Measurements from ENCODE around the gene CDH13.

CDH13 gene

GRCh38 chr16:82629441-82630027 lies 2.8 kb downstream of the CDH13 start:
- DNase-seq = no peak

GRCh38 chr16:82630219-82630618 lies 3.5 kb downstream of the CDH13 start:
- no peak for DNase-seq

- no peak for DNase-seq
Measured at GRCh38 chr16:82630688-82631087, 3.9 kb downstream of the CDH13 start.

- DNase-seq = no peak
Measured at GRCh38 chr16:82631701-82632685, 5.2 kb downstream of the CDH13 start.

GRCh38 chr16:82633964-82634600 lies 7.3 kb downstream of the CDH13 start:
- DNase-seq = no peak

- no peak for DNase-seq
Measured at GRCh38 chr16:82634955-82635610, 8.3 kb downstream of the CDH13 start.

- DNase-seq = no peak
Measured at GRCh38 chr16:82636485-82636884, 9.7 kb downstream of the CDH13 start.

GRCh38 chr16:82636958-82637357 lies 10.2 kb downstream of the CDH13 start:
- DNase-seq = no peak

- no peak for DNase-seq
Measured at GRCh38 chr16:82638095-82638798, 11.5 kb downstream of the CDH13 start.

- DNase-seq = no peak
Measured at GRCh38 chr16:82639263-82639662, 12.5 kb downstream of the CDH13 start.

- peak; percentile 26 to 62 (median 31) for DNase-seq
Measured at GRCh38 chr16:82639666-82640336, 13.0 kb downstream of the CDH13 start.

- no peak for DNase-seq
Measured at GRCh38 chr16:82641336-82641984, 14.7 kb downstream of the CDH13 start.

- DNase-seq = no peak
Measured at GRCh38 chr16:82643136-82643535, 16.4 kb downstream of the CDH13 start.

- no peak for DNase-seq
Measured at GRCh38 chr16:82643936-82644630, 17.3 kb downstream of the CDH13 start.

- DNase-seq = no peak
Measured at GRCh38 chr16:82646504-82646903, 19.7 kb downstream of the CDH13 start.

- DNase-seq = no peak
Measured at GRCh38 chr16:82649766-82650165, 23.0 kb downstream of the CDH13 start.

- no peak for DNase-seq
Measured at GRCh38 chr16:82650804-82651203, 24.0 kb downstream of the CDH13 start.

GRCh38 chr16:82651921-82652601 lies 25.3 kb downstream of the CDH13 start:
- no peak for DNase-seq

- no peak for DNase-seq
Measured at GRCh38 chr16:82652826-82653225, 26.1 kb downstream of the CDH13 start.

Data from suppressor macrophage treated with lipopolysaccharide for 1 hour (primary cell).